ENCODE results near the gene DCAF5.

GRCh38 chr14:69093631-69094421 is 59.1 kb downstream of the DCAF5 start:
- TF ChIP-seq CTCF (IDR thresholded peaks at IDR 0.05) = no peak
- no peak for TF ChIP-seq EZH2 (IDR thresholded peaks at IDR 0.05; ENCODE audit: borderline replicate concordance, insufficient read depth, low read depth, low read length, poor library complexity, severe bottlenecking)

Measured in B cell (primary cell).